Suppressor macrophage treated with lipopolysaccharide for 1 hour (primary cell): ENCODE data around the gene HUNK.
"Not testable (repeated sequence)": the region's sequence is repeated elsewhere in the genome, so short reads cannot be mapped to it uniquely, and the experiment has no call there.

Source experiments
- DNase-seq, 3 donors: peaks; one replicate each; pipeline ENCODE4 v3.0.0-alpha.2; 2020 to 2022

Gene HUNK

GRCh38 chr21:31870472-31871193 is 2.2 kb upstream of the HUNK start:
- no peak for DNase-seq

DNA sequence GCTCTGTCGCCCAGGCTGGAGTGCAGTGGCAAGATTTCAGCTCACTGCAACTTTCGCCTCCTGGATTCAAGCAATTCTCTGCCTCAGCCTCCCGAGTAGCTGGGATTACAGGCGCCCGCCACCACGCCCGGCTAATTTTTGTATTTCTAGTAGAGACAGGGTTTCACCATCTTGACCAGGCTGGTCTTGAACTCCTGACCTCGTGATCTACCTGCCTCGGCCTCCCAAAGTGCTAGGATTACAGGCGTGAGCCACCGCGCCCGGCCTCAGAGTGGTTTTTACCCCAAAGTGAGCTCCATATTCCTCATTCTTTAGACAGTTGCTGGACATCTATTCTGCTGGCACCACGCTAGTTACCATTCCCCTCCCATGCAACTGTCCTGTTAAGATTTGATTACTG is 1.4 kb upstream of the HUNK start:
- DNase-seq = not testable (repeated sequence)

- DNase-seq = no peak
These were observed 758 bp upstream of the HUNK start for GRCh38 chr21:31872072-31872451.

GRCh38 chr21:31873275-31873695 is 465 bp downstream of the HUNK start:
- no peak for DNase-seq

- peak; percentile 34 to 72 (median 50) for DNase-seq
These were observed 1.1 kb downstream of the HUNK start for GRCh38 chr21:31873696-31874599.

GRCh38 chr21:31874812-31875212 is 2.0 kb downstream of the HUNK start:
- DNase-seq = no peak

GRCh38 chr21:31875496-31876015 is 2.7 kb downstream of the HUNK start:
- no peak for DNase-seq

DNA sequence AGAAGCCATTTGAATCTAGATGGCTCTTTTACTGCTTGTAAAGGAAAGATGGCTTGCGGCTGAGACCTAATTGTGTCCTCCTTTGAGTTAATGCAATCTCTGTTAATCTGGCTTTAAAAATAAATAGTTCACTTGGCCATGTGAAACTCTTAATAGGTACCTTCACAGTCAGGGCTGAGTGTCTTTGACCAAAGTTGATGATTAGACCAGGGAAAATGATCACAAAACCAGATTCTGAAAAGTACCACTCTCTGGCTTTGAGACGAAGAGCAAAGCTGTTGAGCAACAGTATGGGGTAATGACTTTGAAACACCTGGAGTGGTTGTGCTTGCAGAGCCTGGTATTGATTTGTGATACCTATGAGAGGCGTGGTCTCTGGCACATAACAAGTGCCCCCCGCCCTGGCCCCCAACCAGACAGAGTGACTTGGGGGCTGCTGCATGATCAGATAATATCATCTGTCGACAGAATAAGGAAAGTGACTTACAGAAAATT is 4.7 kb downstream of the HUNK start:
- DNase-seq = no peak

- DNase-seq = no peak
These were observed 6.0 kb downstream of the HUNK start for GRCh38 chr21:31878831-31879230.

- no peak for DNase-seq
These were observed 6.4 kb downstream of the HUNK start for GRCh38 chr21:31879241-31879650.

DNA sequence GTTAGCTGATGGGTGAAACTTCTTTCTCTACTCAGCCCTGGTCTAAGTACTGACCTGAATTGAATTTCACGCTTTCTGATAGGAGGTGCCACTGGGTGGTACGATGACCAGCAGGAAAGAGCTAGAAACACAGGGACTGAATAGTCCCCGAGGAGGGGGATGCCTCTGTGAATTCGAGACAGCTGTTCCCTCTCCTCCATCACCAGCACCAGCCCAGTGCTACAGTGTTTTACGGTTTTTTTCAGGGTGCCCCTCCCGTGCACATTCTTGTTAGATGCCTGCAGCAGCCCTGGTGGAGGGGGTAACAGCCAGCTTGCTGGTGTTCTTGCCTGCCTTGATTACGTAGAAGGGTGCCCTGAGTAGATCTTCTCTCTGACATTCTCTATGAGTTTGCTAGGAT is 7.1 kb downstream of the HUNK start:
- no peak for DNase-seq

DNA sequence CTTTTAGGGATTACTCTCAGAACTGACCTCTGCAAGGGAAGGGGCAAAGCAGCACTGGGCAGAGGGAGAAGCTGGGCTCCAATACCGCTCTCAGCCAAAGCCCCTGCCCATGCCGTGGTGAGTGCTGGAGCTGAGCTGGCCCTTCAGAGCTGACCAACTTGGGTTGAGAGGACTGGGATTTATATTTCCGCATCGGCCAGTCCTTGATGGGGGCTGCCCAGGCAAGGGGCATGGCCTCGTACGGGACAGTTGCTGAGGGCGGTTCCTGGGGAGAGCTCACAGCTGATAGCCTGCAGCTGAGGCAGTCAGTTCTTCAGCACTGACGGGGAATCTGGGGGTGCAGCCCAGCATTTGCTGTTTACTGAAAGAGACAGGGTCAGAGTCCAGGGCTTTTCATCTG is 8.0 kb downstream of the HUNK start:
- DNase-seq = no peak

DNA sequence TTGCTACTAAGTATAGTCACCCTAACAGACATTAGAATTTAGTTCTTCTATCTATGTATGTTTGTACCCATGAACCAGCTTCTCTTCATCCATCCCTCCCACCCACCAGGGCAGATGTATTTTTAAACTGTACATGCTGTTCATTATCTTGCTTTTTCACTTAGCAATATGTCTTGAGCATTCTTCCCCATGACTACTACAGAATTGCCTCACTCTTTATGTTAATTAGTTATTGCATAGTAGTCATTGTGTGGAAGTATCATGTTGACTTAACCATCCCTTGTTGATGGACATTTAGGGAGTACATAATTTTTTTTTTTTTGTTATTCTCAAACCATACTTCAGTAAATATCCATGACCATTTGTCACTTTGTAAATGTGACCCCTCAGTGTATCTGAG is 9.9 kb downstream of the HUNK start:
- DNase-seq = no peak

- DNase-seq = no peak
These were observed 12.3 kb downstream of the HUNK start for GRCh38 chr21:31885146-31885545.

DNA sequence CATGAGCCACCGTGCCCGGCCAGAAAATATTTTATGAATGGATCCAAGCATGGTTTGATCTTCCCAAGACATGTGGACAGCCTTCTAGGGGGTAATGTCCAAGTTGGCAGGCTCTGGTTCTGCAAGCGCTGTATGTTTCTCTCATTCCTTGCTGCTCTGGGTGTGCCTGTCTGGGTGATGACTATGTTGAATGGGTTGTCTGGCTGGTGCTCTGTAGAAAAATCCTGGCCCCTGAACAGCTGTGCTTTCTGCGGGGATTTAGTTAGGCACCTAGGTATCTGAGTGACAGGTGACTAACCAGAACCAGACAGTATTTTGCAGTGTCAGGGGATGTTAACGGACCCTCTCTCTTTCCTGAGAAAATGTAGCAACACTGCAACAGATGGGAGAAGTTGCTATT is 14.1 kb downstream of the HUNK start:
- no peak for DNase-seq

DNA sequence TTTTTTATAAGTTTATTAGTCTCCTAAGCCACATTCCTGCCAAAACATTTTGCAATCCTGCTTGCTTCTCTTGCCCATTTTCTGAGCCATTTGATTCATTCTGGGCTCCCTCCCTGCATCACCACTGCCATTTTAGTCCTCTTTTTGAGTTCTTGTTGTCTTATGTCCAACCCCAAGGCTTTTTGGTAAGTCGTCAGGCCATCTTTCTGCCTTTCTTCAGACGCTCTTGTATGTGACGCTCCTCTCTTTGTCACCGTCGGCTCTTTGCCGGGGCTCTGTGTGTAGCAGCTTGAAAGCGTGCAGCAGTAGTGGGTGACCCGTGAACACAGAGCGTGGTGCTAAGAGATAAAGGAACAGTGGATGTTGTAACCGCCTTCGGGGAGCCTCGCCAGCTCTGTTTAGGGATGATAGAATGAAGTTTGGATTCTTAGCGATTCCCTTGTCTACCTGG is 14.6 kb downstream of the HUNK start:
- DNase-seq = no peak

DNA sequence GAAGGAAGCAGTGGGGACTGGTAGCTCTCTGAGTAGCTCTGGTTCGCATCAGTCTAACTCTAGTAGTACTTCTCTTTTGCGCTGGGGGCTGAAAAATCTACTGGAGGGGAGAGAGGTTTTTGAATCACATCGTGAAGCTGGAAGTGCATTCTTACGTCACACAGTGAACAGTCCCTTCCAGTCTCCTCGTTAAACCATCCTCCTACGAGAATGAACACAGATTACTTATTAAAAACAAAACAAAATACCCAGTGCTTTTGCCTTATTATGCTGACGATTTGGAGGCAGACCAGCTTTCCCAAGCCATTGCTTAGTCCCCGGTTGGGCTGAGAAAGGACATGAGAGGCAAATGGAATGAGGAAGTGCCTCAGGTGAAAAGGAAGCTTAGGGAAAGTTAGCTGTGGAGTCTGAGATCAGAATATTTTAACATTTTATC is 16.1 kb downstream of the HUNK start:
- no peak for DNase-seq

DNA sequence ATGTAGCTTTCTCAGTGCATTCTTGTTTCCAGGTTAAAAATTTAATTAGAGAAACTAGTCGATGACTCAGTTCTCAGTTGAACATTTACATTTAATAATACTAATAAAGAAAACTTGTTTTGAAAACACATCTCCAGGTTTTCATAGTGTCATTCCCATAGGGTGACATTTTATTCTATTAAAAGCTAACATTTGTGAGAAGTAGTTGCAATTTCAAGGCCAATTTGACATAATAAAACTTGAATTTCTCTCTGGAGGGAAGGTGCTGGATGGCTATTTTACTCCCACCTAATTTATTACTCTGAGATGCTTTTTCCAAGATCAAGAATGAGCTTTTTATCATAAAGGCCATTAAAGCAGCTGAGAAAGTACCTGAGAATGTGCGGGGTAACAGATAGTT is 16.6 kb downstream of the HUNK start:
- DNase-seq = no peak

DNA sequence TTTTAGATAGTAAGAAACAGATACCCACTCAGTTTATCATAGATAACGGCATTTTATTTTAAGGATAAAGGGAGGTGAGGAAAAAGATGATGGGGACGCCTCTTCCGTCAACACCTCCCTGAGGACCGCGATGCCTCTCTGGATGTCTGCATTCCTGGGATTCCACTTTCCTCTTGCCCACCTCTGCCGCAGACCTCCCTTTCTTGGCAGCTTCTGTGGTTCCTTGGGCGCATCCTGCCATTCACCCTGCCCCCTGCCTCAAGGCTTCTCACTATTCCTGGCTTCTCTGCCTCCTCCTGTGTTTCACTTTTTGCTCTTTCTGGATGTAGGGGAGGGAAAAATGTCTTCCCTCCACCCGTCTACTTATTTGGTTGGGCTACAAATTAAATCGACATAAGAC is 19.9 kb downstream of the HUNK start:
- DNase-seq = no peak

GRCh38 chr21:31893851-31894415 is 21.1 kb downstream of the HUNK start:
- DNase-seq = no peak

DNA sequence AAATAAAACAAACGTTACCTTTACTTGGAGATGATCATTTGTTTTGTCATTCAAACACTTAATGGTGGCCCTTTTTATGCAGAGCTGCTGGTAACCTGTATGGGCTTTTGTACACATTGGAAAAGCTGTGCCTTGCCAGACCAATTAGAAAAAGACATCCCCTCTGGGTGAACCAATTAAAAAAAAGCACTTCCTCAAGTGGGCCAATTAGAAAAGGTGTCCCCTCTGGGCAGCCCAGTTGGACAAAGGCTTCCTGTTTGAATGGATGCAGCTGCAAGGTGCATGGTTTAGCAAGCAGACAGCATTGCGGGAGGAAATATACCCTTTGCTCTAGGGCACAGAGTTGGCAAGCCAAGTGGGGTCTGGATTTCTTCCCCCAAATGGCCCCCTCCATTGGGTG is 21.6 kb downstream of the HUNK start:
- no peak for DNase-seq

- no peak for DNase-seq
These were observed 22.4 kb downstream of the HUNK start for GRCh38 chr21:31895077-31895835.

DNA sequence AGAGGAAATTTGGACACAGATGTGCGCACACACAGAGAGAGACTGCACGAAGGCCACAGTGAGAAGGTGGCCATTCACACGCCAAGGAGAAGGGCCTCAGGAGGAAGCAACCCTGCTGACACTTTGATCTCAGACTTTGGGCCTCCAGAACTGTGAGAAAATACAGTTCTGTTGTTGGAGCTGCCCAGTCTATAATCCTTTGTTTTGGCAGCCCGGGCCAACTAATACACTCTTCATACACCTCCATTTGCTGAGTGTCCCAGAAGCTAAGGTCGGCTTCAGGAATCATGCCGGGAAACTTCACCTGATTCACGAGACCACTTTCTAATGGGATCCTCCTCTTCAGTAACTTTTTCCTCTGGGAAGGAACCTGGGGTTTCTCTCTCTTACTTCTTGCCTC is 23.2 kb downstream of the HUNK start:
- DNase-seq = no peak
